HG03432 (cell line): ENCODE data around the gene CACNG3.
"Not testable (repeated sequence)": the region's sequence is repeated elsewhere in the genome, so short reads cannot be mapped to it uniquely, and the experiment has no call there.

ENCODE experiments used
- ATAC-seq: cut with Tn5 transposase; IDR thresholded peaks from one replicate; pipeline ENCODE4 v1.9.1; 2021; ENCODE audit warnings: mild to moderate bottlenecking, moderate library complexity; ENCODE audit not compliant: unreplicated experiment

The CACNG3 gene

GRCh38 chr16:24255456-24256371 lies at the start of gene CACNG3:
CACNG3 (plus strand) TSS chr16:24256335; CDS start chr16:24256755, 420 bp downstream.
- no peak for ATAC-seq

- no peak for ATAC-seq
Observed at GRCh38 chr16:24206926-24207325, 49.2 kb upstream of the CACNG3 start.

- no peak for ATAC-seq
Observed at GRCh38 chr16:24208710-24209109, 47.4 kb upstream of the CACNG3 start.

GRCh38 chr16:24214992-24215391 lies 41.1 kb upstream of the CACNG3 start:
- no peak for ATAC-seq

GRCh38 chr16:24216961-24217360 lies 39.2 kb upstream of the CACNG3 start:
- no peak for ATAC-seq

GRCh38 chr16:24217461-24217860 lies 38.7 kb upstream of the CACNG3 start:
- no peak for ATAC-seq

- ATAC-seq, result no peak
Observed at GRCh38 chr16:24218299-24218698, 37.8 kb upstream of the CACNG3 start.

- ATAC-seq, result no peak
Observed at GRCh38 chr16:24221219-24221618, 34.9 kb upstream of the CACNG3 start.

GRCh38 chr16:24228514-24228913 lies 27.6 kb upstream of the CACNG3 start:
- no peak for ATAC-seq

GRCh38 chr16:24232936-24233335 lies 23.2 kb upstream of the CACNG3 start:
- ATAC-seq, result no peak

- ATAC-seq, result no peak
Observed at GRCh38 chr16:24234737-24235136, 21.4 kb upstream of the CACNG3 start.

- ATAC-seq, result no peak
Observed at GRCh38 chr16:24235806-24236205, 20.3 kb upstream of the CACNG3 start.

- ATAC-seq, result not testable (repeated sequence)
Observed at GRCh38 chr16:24238846-24239245, 17.3 kb upstream of the CACNG3 start.

- no peak for ATAC-seq
Observed at GRCh38 chr16:24246911-24247607, 9.1 kb upstream of the CACNG3 start.

- ATAC-seq, result no peak
Observed at GRCh38 chr16:24253192-24253591, 2.9 kb upstream of the CACNG3 start.

- ATAC-seq, result no peak
Observed at GRCh38 chr16:24257958-24258357, 1.8 kb downstream of the CACNG3 start.

GRCh38 chr16:24258791-24259190 lies 2.7 kb downstream of the CACNG3 start:
- no peak for ATAC-seq

GRCh38 chr16:24262816-24263215 lies 6.7 kb downstream of the CACNG3 start:
- ATAC-seq, result no peak

GRCh38 chr16:24270721-24271442 lies 14.7 kb downstream of the CACNG3 start:
- no peak for ATAC-seq

GRCh38 chr16:24272379-24272778 lies 16.2 kb downstream of the CACNG3 start:
- no peak for ATAC-seq

GRCh38 chr16:24273508-24274182 lies 17.5 kb downstream of the CACNG3 start:
- no peak for ATAC-seq
